ENCODE results near the gene TBCEL.
A peak's percentile ranks its signal among the peaks of the same experiment; 100 is the strongest.

The TBCEL gene

GRCh38 chr11:121067026-121067425 lies 43.1 kb downstream of the TBCEL start:
- no peak for DNase-seq

- no peak for DNase-seq
Measured at GRCh38 chr11:121067453-121067852, 43.6 kb downstream of the TBCEL start.

- no peak for DNase-seq
Measured at GRCh38 chr11:121067962-121068647, 44.2 kb downstream of the TBCEL start.

- DNase-seq: no peak
Measured at GRCh38 chr11:121068787-121069186, 44.9 kb downstream of the TBCEL start.

- no peak for DNase-seq
Measured at GRCh38 chr11:121070951-121071845, 47.3 kb downstream of the TBCEL start.

- DNase-seq: no peak
Measured at GRCh38 chr11:121071846-121072450, 48.0 kb downstream of the TBCEL start.

GRCh38 chr11:121081321-121081720 lies 57.4 kb downstream of the TBCEL start:
- DNase-seq: no peak

- no peak for DNase-seq
Measured at GRCh38 chr11:121082219-121082618, 58.3 kb downstream of the TBCEL start.

GRCh38 chr11:121082670-121083069 lies 58.8 kb downstream of the TBCEL start:
- peak; percentile 9 for DNase-seq

- no peak for DNase-seq
Measured at GRCh38 chr11:121086866-121087265, 63.0 kb downstream of the TBCEL start.

- no peak for DNase-seq
Measured at GRCh38 chr11:121089566-121089965, 65.7 kb downstream of the TBCEL start.

GRCh38 chr11:121090145-121090721 lies 66.3 kb downstream of the TBCEL start:
- DNase-seq: no peak

GRCh38 chr11:121091492-121092152 lies 67.7 kb downstream of the TBCEL start:
- DNase-seq: no peak

- no peak for DNase-seq
Measured at GRCh38 chr11:121095561-121095960, 71.7 kb downstream of the TBCEL start.

- no peak for DNase-seq
Measured at GRCh38 chr11:121099364-121099763, 75.5 kb downstream of the TBCEL start.

- DNase-seq: no peak
Measured at GRCh38 chr11:121099885-121100284, 76.0 kb downstream of the TBCEL start.

GRCh38 chr11:121100943-121101342 lies 77.0 kb downstream of the TBCEL start, which contains the start of gene TECTA:
Gene TECTA, plus strand, starts transcription at chr11:121101243. Its CDS starts 1,423 bp downstream, at chr11:121102666.
- DNase-seq: no peak

GRCh38 chr11:121104312-121104762 lies 80.4 kb downstream of the TBCEL start:
- no peak for DNase-seq

GRCh38 chr11:121105063-121105480 lies 81.2 kb downstream of the TBCEL start:
- no peak for DNase-seq

- DNase-seq: no peak
Measured at GRCh38 chr11:121105481-121106195, 81.7 kb downstream of the TBCEL start.

- DNase-seq: no peak
Measured at GRCh38 chr11:121106812-121107211, 82.9 kb downstream of the TBCEL start.

- DNase-seq: no peak
Measured at GRCh38 chr11:121108413-121108812, 84.5 kb downstream of the TBCEL start.
